GM12878 (cell line): ENCODE measurements around the gene ZNF3. TPM values are rescaled to one million over a fixed set of nuclear protein-coding genes. Genes with fewer than 3 reads are reported as not detected.

Source experiments
- ATAC-seq: fragments of 200-7000 bp; cut with Tn5 transposase; 3 replicates; pipeline ENCODE4 v1.9.1; 2020; ENCODE audit warnings: mild to moderate bottlenecking, moderate library complexity
- BruUV-seq: library from RNA; stranded (reverse); fragments of 400-500 nt; replicated peaks from 2 replicates; lab custom pipeline; 2021; lab: Mats Ljungman, UMichigan
- CTCF ChIA-PET: fragments of 300-600 bp; sonication (Branson Sonifier 250); formaldehyde crosslinking; extraction: SDS; loops from one replicate; lab custom pipeline; 2021; ENCODE audit warnings: inconsistent platforms; lab: Yijun Ruan, JAX
- POLR2A ChIA-PET: fragments of 350-600 bp; formaldehyde crosslinking; extraction: SDS; loops from one replicate; lab custom pipeline; 2021; ENCODE audit warnings: inconsistent platforms; lab: Charles Lee
- RAD21 ChIA-PET: fragments of 300-600 bp; sonication (Branson Sonifier 250); formaldehyde crosslinking; loops from one replicate; lab custom pipeline; 2023; ENCODE audit warnings: antibody characterized with exemption; ENCODE audit not compliant: unreplicated experiment; lab: Charles Lee
- SMC1A ChIA-PET: fragments of 300-600 bp; sonication (Branson Sonifier 250); formaldehyde crosslinking; loops from one replicate; lab custom pipeline; 2023; ENCODE audit not compliant: unreplicated experiment, uncharacterized antibody; lab: Charles Lee
- DNase-seq: peaks from one replicate; pipeline ENCODE4 v3.0.0-alpha.2; 2011; ENCODE audit warnings: low read depth, low spot score
- FAIRE-seq: peaks from 3 replicates; lab custom pipeline; 2011; peaks lifted over from hg19 to GRCh38; lab: Jason Lieb, UNC
- H2AFZ ChIP-seq: 2 replicates; pipeline ENCODE4 v1.6.0; 2011; ENCODE audit warnings: low read depth, low read length, control low read depth; ENCODE audit not compliant: control insufficient read depth
- H3K27ac ChIP-seq: 2 replicates; pipeline ENCODE4 v1.5.1; 2011; ENCODE audit warnings: control low read depth; ENCODE audit not compliant: control insufficient read depth, insufficient read depth
- H3K27me3 ChIP-seq, 2 experiments: replicated peaks in 1 of 2; 2 replicates each; pipeline versions ENCODE4 v1.6.0 to v1.6.1; 2011; ENCODE audit warnings: low read length in 1 of 2; ENCODE audit not compliant: control insufficient read depth in 2 of 2, insufficient read depth in 2 of 2
- H3K36me3 ChIP-seq, 2 experiments: 2 replicates each; pipeline ENCODE4 v1.5.1; 2011; ENCODE audit warnings: low read length in 1 of 2; ENCODE audit not compliant: control insufficient read depth in 2 of 2, insufficient read depth in 2 of 2
- H3K4me1 ChIP-seq: 2 replicates; pipeline ENCODE4 v1.6.1; 2011; ENCODE audit warnings: mild to moderate bottlenecking, low read length, moderate library complexity, mixed read lengths; ENCODE audit not compliant: control insufficient read depth, insufficient read depth
- H3K4me2 ChIP-seq: 2 replicates; pipeline ENCODE4 v1.6.0; 2011; ENCODE audit warnings: control low read depth; ENCODE audit not compliant: control insufficient read depth, insufficient read depth
- H3K4me3 ChIP-seq: fragments of 200-600 bp; sonication (generic); 2 replicates; pipeline ENCODE4 v1.5.1; 2016
- H3K79me2 ChIP-seq: 2 replicates; pipeline ENCODE4 v1.6.0; 2011; ENCODE audit warnings: low read length; ENCODE audit not compliant: control insufficient read depth, insufficient read depth
- H3K9ac ChIP-seq: 2 replicates; pipeline ENCODE4 v1.8.0; 2011; ENCODE audit warnings: low read length, control low read depth, mixed read lengths; ENCODE audit not compliant: control insufficient read depth, insufficient read depth
- H3K9me3 ChIP-seq: replicated peaks from 3 replicates; pipeline ENCODE4 v1.5.1; 2011; ENCODE audit warnings: mild to moderate bottlenecking, low read length; ENCODE audit not compliant: control insufficient read depth, insufficient read depth
- H4K20me1 ChIP-seq: 2 replicates; pipeline ENCODE4 v1.6.0; 2011; ENCODE audit not compliant: control insufficient read depth, insufficient read depth
- ASH2L ChIP-seq: fragments of 300-600, 200-600 bp; sonication (generic); IDR thresholded peaks from 2 replicates; pipeline ENCODE4 v1.6.1; 2017; ENCODE audit warnings: low read depth, mild to moderate bottlenecking, borderline replicate concordance
- CREM ChIP-seq: IDR thresholded peaks from 2 replicates; pipeline ENCODE4 v1.6.1; 2014; ENCODE audit warnings: antibody characterized with exemption, low read depth
- NFIC ChIP-seq: IDR thresholded peaks from 2 replicates; pipeline ENCODE4 v1.6.1; 2012; ENCODE audit warnings: low read depth, mild to moderate bottlenecking, inconsistent platforms, low read length, moderate library complexity
- NFYB ChIP-seq: IDR thresholded peaks from 2 replicates; pipeline ENCODE4 v1.6.1; 2011; ENCODE audit warnings: low read depth, mild to moderate bottlenecking, low read length, improper control_type of control experiment, moderate library complexity; ENCODE audit not compliant: insufficient read depth
- PML ChIP-seq: IDR thresholded peaks from 2 replicates; pipeline ENCODE4 v1.6.1; 2012; ENCODE audit warnings: low read length, inconsistent platforms
- RCOR1 ChIP-seq: conservative IDR thresholded peaks from 2 replicates; pipeline ENCODE4 v1.6.1; 2012; ENCODE audit warnings: low read depth, low read length, improper control_type of control experiment
- SMAD1 ChIP-seq: fragments of 450-650 bp; IDR thresholded peaks from 2 replicates; pipeline ENCODE4 v1.6.1; 2018; ENCODE audit warnings: mild to moderate bottlenecking, low read depth; ENCODE audit not compliant: partially characterized antibody
- TCF7 ChIP-seq: IDR thresholded peaks from 2 replicates; pipeline ENCODE4 v1.6.1; 2014; ENCODE audit warnings: antibody characterized with exemption, borderline replicate concordance
- ZNF622 ChIP-seq: fragments of 450-650 bp; IDR thresholded peaks from 2 replicates; pipeline ENCODE4 v1.6.1; 2017; ENCODE audit warnings: mild to moderate bottlenecking, inconsistent platforms
- WGBS: methylation state at CpG from one replicate; pipeline ENCODE4 v1.1.6; 2016; ENCODE audit warnings: low lambda C conversion rate; ENCODE audit not compliant: insufficient replicate concordance, insufficient coverage; ENCODE audit errors: missing lambda C conversion rate; 5-methylcytosine and 5-hydroxymethylcytosine counted together
- in situ Hi-C: fragments of 300-500 bp; cut with MboI; formaldehyde crosslinking; loops from 9 replicates; pipeline ENCODE4 v1.14.3; 2018; ENCODE audit warnings: mixed read lengths
- intact Hi-C: fragments of 100-400 bp; cut with micrococcal nuclease; formaldehyde crosslinking; loops from one replicate; pipeline ENCODE4 v1.14.2; 2022; ENCODE audit not compliant: unreplicated experiment
- polyA plus RNA-seq, 11 experiments: library from polyadenylated mRNA; depleted of rRNA in 4 of 11; unstranded in 6 of 11; stranded (reverse) in 5 of 11; fragments of >200 nt; fragmentation: Nextera tagmentation in 4 of 11; fragmentation: Illumina TruSeq in 1 of 11; extraction: Ambion mirVana in 4 of 11; extraction: Trizol in 1 of 11; gene quantifications; 1 replicate in 1 of 11; 2 replicates in 10 of 11; pipeline versions ENCODE4 v1.2.1 to v1.2.3, GENCODE V29; 2011 to 2016; ENCODE audit warnings: inconsistent platforms in 2 of 11, missing spikeins in 2 of 11, low read depth in 1 of 11
- total RNA-seq, 4 experiments: library from RNA; depleted of rRNA in 3 of 4; stranded (reverse); fragments of >200 nt in 3 of 4; fragmentation: Illumina TruSeq in 1 of 4; extraction: Trizol in 1 of 4; gene quantifications; 2 replicates each; pipeline versions ENCODE4 v1.2.1 to v1.2.3, GENCODE V29; 2013 to 2021
- TF ChIP-seq, protein P1 (sequence below): fragments of 450-650 bp; formaldehyde crosslinking; IDR thresholded peaks from 2 replicates; pipeline ENCODE4 v1.4.0; 2020; ENCODE audit warnings: mild to moderate bottlenecking, moderate library complexity
- TF ChIP-seq, protein P2 (sequence below): fragments of 450-650 bp; IDR thresholded peaks from 2 replicates; pipeline ENCODE4 v1.6.1; 2017; ENCODE audit warnings: low read depth, mild to moderate bottlenecking, moderate library complexity
- TF ChIP-seq, protein P3 (sequence below), 3 experiments: IDR thresholded peaks in 2 of 3; conservative IDR thresholded peaks in 1 of 3; 2 replicates each; pipeline ENCODE4 v1.5.1; 2011; ENCODE audit warnings: low read depth in 3 of 3, low read length in 3 of 3, mild to moderate bottlenecking in 3 of 3, control low read depth in 2 of 3, moderate library complexity in 2 of 3, inconsistent platforms in 1 of 3, mixed read lengths in 1 of 3; ENCODE audit not compliant: control insufficient read depth in 2 of 3, insufficient read depth in 1 of 3; ENCODE audit errors: extremely low read depth in 1 of 3

The ZNF3 gene
- total and polyA plus RNA-seq, 10 of the 15 experiments (the other 5 are each of a cell fraction or from before 2014, with no cell fraction given), result 17.2 to 37.4 (median 29.4) TPM

DNA sequence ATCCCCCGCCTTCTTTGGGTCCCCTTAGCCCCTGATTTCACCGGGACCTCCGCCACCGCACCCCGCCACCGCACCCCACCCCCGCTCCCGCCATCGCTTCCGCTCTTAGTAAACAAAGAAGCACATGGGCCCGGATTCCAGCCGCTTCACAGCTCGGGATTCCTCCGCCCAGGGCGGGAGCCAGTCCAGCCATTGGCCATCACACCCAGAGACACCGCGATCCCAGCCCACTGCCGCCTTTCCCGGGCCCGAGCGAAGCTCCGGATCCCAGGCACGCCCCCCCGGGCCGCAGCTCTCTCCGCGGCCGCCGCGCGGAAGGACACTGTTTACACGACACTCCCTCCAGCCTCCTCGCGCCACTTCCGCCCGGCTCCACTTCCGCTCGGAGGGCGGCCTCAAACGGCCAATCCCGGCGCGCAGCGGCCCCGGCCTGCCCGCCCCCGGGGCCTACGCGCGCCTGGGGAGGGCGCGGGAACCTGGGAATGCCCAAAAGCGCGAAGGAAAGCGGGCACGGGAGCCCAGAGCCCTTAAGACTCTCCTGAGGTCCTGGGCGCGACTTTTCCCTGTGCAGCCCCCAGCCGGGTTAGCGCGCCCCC lies 19.0 kb upstream of the ZNF3 start (continued):
- no peak for TF ChIP-seq NFIC

DNA sequence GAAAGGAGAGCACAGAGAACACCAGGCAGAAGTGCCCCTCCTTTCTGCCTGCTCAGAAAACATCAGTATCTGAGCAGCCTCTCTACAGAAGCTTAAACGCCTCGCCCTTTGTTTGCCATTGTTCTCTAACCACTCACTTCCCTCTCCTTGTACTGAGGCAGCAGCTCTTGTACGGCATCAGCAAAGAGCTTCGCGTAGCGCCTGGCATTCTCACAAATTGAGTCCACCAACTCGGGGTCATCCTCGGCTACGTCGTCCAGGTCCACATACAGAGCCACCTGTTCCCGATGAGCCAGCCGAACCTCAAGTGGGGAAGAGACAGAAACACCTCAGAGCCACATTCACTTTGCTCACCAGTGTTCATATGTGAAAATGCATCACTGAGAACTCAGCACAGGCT lies 17.9 kb upstream of the ZNF3 start:
- H4K20me1 ChIP-seq, result peaks cover 3% of the 10 kb centered on the region; the same call in 1 of the 2 replicates
- peaks cover 29% of the 10 kb centered on the region for H3K79me2 ChIP-seq
- H3K36me3 ChIP-seq, result peaks cover 37 to 38% of the 10 kb centered on the region in 2 experiments
- no peak for FAIRE-seq
- no peak for ATAC-seq
- peak overlapping the region; percentile 96 for H3K4me2 ChIP-seq
- BruUV-seq, result no TSS peak
- WGBS, result 97% methylated on average over 12 of the region's 12 CpGs
- in situ Hi-C loops (no loop called here), intact Hi-C loops (no loop called here)
- H2AFZ ChIP-seq, result no peak overlapping the region
- H3K4me1 ChIP-seq, result peaks cover 16% of the 10 kb centered on the region
- H3K9me3 ChIP-seq, result no peaks in the 10 kb centered on the region
- H3K27ac ChIP-seq, result no peak overlapping the region
- RAD21 ChIA-PET, result interaction anchor here (1.6 kb wide), 1 partner anchor 31 kb away, joined by 9 read pairs; no protein-coding TSS in a partner anchor
- DNase-seq, result no peak
- peak overlapping the region; percentile 88 for H3K4me3 ChIP-seq
- SMC1A ChIA-PET, result interaction anchor here (1.3 to 1.8 kb wide), 2 partner anchors 9 to 29 kb away, joined by 3 to 4 read pairs; no protein-coding TSS in a partner anchor
- H3K9ac ChIP-seq, result peak overlapping the region; percentile 24; the same call in 1 of the 2 replicates
- CTCF ChIA-PET, result no interaction called here
- POLR2A ChIA-PET, result interaction anchor here (0.8 to 2.1 kb wide), 2 partner anchors 9 to 84 kb away, joined by 3 to 6 read pairs; partner anchors contain the start of gene ZKSCAN1
- TF ChIP-seq TCF7 (no peak), PML (no peak), ZNF622 (no peak), CREM (no peak), SMAD1 (no peak), NFYB (no peak), RCOR1 (no peak), ASH2L (no peak)
- TF ChIP-seq, protein P1, sequence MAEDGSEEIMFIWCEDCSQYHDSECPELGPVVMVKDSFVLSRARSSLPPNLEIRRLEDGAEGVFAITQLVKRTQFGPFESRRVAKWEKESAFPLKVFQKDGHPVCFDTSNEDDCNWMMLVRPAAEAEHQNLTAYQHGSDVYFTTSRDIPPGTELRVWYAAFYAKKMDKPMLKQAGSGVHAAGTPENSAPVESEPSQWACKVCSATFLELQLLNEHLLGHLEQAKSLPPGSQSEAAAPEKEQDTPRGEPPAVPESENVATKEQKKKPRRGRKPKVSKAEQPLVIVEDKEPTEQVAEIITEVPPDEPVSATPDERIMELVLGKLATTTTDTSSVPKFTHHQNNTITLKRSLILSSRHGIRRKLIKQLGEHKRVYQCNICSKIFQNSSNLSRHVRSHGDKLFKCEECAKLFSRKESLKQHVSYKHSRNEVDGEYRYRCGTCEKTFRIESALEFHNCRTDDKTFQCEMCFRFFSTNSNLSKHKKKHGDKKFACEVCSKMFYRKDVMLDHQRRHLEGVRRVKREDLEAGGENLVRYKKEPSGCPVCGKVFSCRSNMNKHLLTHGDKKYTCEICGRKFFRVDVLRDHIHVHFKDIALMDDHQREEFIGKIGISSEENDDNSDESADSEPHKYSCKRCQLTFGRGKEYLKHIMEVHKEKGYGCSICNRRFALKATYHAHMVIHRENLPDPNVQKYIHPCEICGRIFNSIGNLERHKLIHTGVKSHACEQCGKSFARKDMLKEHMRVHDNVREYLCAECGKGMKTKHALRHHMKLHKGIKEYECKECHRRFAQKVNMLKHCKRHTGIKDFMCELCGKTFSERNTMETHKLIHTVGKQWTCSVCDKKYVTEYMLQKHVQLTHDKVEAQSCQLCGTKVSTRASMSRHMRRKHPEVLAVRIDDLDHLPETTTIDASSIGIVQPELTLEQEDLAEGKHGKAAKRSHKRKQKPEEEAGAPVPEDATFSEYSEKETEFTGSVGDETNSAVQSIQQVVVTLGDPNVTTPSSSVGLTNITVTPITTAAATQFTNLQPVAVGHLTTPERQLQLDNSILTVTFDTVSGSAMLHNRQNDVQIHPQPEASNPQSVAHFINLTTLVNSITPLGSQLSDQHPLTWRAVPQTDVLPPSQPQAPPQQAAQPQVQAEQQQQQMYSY, result no peak
- TF ChIP-seq, protein P2, sequence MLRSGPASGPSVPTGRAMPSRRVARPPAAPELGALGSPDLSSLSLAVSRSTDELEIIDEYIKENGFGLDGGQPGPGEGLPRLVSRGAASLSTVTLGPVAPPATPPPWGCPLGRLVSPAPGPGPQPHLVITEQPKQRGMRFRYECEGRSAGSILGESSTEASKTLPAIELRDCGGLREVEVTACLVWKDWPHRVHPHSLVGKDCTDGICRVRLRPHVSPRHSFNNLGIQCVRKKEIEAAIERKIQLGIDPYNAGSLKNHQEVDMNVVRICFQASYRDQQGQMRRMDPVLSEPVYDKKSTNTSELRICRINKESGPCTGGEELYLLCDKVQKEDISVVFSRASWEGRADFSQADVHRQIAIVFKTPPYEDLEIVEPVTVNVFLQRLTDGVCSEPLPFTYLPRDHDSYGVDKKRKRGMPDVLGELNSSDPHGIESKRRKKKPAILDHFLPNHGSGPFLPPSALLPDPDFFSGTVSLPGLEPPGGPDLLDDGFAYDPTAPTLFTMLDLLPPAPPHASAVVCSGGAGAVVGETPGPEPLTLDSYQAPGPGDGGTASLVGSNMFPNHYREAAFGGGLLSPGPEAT, result no peak
- TF ChIP-seq, protein P3, sequence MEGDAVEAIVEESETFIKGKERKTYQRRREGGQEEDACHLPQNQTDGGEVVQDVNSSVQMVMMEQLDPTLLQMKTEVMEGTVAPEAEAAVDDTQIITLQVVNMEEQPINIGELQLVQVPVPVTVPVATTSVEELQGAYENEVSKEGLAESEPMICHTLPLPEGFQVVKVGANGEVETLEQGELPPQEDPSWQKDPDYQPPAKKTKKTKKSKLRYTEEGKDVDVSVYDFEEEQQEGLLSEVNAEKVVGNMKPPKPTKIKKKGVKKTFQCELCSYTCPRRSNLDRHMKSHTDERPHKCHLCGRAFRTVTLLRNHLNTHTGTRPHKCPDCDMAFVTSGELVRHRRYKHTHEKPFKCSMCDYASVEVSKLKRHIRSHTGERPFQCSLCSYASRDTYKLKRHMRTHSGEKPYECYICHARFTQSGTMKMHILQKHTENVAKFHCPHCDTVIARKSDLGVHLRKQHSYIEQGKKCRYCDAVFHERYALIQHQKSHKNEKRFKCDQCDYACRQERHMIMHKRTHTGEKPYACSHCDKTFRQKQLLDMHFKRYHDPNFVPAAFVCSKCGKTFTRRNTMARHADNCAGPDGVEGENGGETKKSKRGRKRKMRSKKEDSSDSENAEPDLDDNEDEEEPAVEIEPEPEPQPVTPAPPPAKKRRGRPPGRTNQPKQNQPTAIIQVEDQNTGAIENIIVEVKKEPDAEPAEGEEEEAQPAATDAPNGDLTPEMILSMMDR (IDR thresholded peaks at IDR 0.05 in 2 of 3, conservative IDR thresholded peaks at IDR 0.05 in 1 of 3; ENCODE audit: control insufficient read depth in 2 of 3, extremely low read depth in 1 of 3, insufficient read depth in 1 of 3, low read depth in 3 of 3, low read length in 3 of 3), result no peak
- H3K27me3 ChIP-seq, result no peaks in the 10 kb centered on the region
